Measurements from ENCODE around the gene EEPD1.
"Not testable (repeated sequence)": the region's sequence is repeated elsewhere in the genome, so short reads cannot be mapped to it uniquely, and the experiment has no call there.

The EEPD1 gene

GRCh38 chr7:36224934-36225858 lies 72.1 kb downstream of the EEPD1 start:
- no peak for TF ChIP-seq JUND (IDR thresholded peaks at IDR 0.05; ENCODE audit: low read depth)
- in situ Hi-C loops (cut with HindIII; ENCODE audit: low pct_unique_long_range_greater_than_20kb, low sequenced_read_pairs): no loop called here
- no peak for DNase-seq (ENCODE audit: low read depth in 1 of 2, low spot score in 1 of 2)

DNA sequence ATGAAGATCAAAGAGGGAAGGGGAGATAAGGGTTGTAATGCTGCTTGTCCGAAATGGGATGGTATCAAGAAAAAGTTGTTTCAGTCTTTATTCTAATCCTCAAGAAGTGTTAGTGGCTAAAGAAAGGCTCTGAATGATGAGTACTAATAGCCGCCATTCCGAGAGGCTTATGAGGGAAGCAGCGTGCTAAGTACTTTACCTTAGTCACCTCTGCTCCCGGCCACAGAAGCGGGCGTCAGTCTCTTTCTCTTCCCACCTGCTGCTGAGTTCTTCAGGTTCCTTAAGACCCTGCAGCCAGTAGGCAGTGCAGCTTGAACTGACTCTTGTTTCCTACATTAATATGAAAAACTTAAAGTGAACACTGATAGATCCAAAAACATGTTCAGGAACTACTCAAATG lies 73.1 kb downstream of the EEPD1 start:
- in situ Hi-C loops (cut with HindIII; ENCODE audit: low pct_unique_long_range_greater_than_20kb, low sequenced_read_pairs): no loop called here
- DNase-seq (ENCODE audit: low read depth in 1 of 2, low spot score in 1 of 2): no peak
- TF ChIP-seq JUND (IDR thresholded peaks at IDR 0.05; ENCODE audit: low read depth): no peak

GRCh38 chr7:36227223-36227622 lies 74.2 kb downstream of the EEPD1 start:
- TF ChIP-seq JUND (IDR thresholded peaks at IDR 0.05; ENCODE audit: low read depth): no peak
- no peak for DNase-seq (ENCODE audit: low read depth in 1 of 2, low spot score in 1 of 2)
- in situ Hi-C loops (cut with HindIII; ENCODE audit: low pct_unique_long_range_greater_than_20kb, low sequenced_read_pairs): no loop called here

GRCh38 chr7:36228039-36228438 lies 75.0 kb downstream of the EEPD1 start:
- TF ChIP-seq JUND (IDR thresholded peaks at IDR 0.05; ENCODE audit: low read depth): no peak
- DNase-seq (ENCODE audit: low read depth in 1 of 2, low spot score in 1 of 2): peak in 1 of 2 experiments; percentile 12
- in situ Hi-C loops (cut with HindIII; ENCODE audit: low pct_unique_long_range_greater_than_20kb, low sequenced_read_pairs): no loop called here

DNA sequence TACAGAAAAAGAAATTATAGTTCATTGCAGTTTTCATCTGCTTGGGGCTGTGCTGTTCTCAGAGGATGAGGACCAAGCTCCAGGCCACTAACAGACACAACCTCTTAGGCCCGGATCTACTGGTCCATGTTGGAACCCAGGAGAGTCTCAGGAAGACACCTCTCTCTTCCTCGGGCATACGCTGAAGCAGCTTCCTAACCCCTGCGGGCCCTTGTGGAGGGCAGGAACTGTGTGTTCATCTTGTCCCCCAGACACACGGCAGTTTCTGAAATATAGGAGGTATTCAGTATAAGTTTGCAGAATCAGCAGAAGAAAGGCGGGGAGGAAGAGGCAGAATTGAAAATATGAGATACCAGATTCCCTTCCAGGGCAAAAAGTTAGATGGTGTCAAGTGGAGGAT lies 78.4 kb downstream of the EEPD1 start:
- in situ Hi-C loops (cut with HindIII; ENCODE audit: low pct_unique_long_range_greater_than_20kb, low sequenced_read_pairs): no loop called here
- no peak for TF ChIP-seq JUND (IDR thresholded peaks at IDR 0.05; ENCODE audit: low read depth)
- DNase-seq (ENCODE audit: low read depth in 1 of 2, low spot score in 1 of 2): no peak

DNA sequence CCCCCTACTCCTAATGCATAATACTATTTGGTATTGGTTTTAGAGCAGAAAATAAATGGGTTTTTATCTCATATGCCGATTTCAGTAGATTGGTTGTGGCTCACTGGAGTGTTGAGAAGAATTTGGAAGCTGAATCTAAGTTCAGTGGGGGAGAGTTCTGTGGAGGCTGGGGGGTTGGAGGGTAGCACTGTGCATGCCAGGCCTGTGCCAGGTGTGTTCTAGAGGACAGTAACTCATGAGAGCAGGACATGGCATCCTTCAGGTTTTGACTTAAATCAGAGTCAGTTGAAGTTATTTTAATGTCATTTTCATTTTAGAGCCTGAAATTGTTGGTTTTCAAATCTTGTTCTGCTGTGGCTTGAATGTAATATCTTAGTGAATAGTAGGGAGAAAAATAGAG lies 79.5 kb downstream of the EEPD1 start:
- in situ Hi-C loops (cut with HindIII; ENCODE audit: low pct_unique_long_range_greater_than_20kb, low sequenced_read_pairs): no loop called here
- no peak for TF ChIP-seq JUND (IDR thresholded peaks at IDR 0.05; ENCODE audit: low read depth)
- no peak for DNase-seq (ENCODE audit: low read depth in 1 of 2, low spot score in 1 of 2)

GRCh38 chr7:36232971-36233550 lies 80.0 kb downstream of the EEPD1 start:
- DNase-seq (ENCODE audit: low read depth in 1 of 2, low spot score in 1 of 2): peak; percentile 37 to 49
- TF ChIP-seq JUND (IDR thresholded peaks at IDR 0.05; ENCODE audit: low read depth): no peak
- in situ Hi-C loops (cut with HindIII; ENCODE audit: low pct_unique_long_range_greater_than_20kb, low sequenced_read_pairs): no loop called here

DNA sequence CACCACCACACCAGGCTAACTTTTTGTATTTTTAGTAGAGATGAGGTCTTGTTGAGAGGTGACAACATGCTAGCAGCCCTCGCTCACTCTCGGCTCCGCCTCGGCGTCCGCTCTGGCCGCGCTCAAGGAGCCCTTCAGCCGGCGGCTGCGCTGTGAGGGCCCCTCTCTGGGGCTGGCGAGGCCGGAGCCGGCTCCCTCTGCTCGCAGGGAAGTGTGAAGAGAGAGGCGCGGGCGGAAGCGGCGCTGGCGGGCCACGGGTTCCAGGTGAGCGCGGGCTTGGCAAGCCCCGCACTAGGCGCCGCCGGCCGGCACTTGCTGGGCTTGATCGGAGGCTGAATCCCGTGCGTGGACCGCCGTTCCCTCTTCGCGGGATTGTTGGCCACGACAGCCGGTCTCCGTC lies 83.0 kb downstream of the EEPD1 start:
- in situ Hi-C loops (cut with HindIII; ENCODE audit: low pct_unique_long_range_greater_than_20kb, low sequenced_read_pairs): no loop called here
- DNase-seq (ENCODE audit: low read depth in 1 of 2, low spot score in 1 of 2): no peak
- no peak for TF ChIP-seq JUND (IDR thresholded peaks at IDR 0.05; ENCODE audit: low read depth)

GRCh38 chr7:36238138-36238537 lies 85.1 kb downstream of the EEPD1 start:
- DNase-seq (ENCODE audit: low read depth in 1 of 2, low spot score in 1 of 2): no peak
- in situ Hi-C loops (cut with HindIII; ENCODE audit: low pct_unique_long_range_greater_than_20kb, low sequenced_read_pairs): no loop called here
- TF ChIP-seq JUND (IDR thresholded peaks at IDR 0.05; ENCODE audit: low read depth): no peak

- DNase-seq (ENCODE audit: low read depth in 1 of 2, low spot score in 1 of 2); in situ Hi-C loops (cut with HindIII; ENCODE audit: low pct_unique_long_range_greater_than_20kb, low sequenced_read_pairs): not testable (repeated sequence)
These were observed 90.3 kb downstream of the EEPD1 start for GRCh38 chr7:36243356-36243755.

DNA sequence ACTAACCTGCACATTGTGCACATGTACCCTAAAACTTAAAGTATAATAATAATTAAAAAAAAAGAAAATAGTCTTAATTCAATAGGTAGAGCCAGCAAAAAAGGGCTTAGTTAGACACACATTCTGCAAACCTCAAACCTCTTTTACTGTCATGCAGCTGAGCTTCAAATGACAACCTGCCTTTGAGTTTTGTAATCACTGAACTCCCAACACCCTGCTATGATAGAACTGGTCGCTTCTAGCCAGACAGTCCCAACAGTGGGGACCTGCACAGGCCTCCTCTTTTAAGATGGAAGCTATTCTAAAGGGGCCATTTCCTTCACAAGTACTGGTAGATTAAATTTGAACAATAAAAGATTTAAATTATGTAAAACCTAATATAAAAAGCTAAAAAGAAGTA lies 90.9 kb downstream of the EEPD1 start:
- in situ Hi-C loops (cut with HindIII; ENCODE audit: low pct_unique_long_range_greater_than_20kb, low sequenced_read_pairs); DNase-seq (ENCODE audit: low read depth in 1 of 2, low spot score in 1 of 2): not testable (repeated sequence)

GRCh38 chr7:36244429-36244828 lies 91.4 kb downstream of the EEPD1 start:
- in situ Hi-C loops (cut with HindIII; ENCODE audit: low pct_unique_long_range_greater_than_20kb, low sequenced_read_pairs): no loop called here
- TF ChIP-seq JUND (IDR thresholded peaks at IDR 0.05; ENCODE audit: low read depth): no peak
- no peak for DNase-seq (ENCODE audit: low read depth in 1 of 2, low spot score in 1 of 2)

- no peak for DNase-seq (ENCODE audit: low read depth in 1 of 2, low spot score in 1 of 2)
- in situ Hi-C loops (cut with HindIII; ENCODE audit: low pct_unique_long_range_greater_than_20kb, low sequenced_read_pairs): no loop called here
- no peak for TF ChIP-seq JUND (IDR thresholded peaks at IDR 0.05; ENCODE audit: low read depth)
These were observed 92.7 kb downstream of the EEPD1 start for GRCh38 chr7:36245684-36246299.

Data from T47D (cell line).